Measurements from ENCODE around the gene GFRA4.

GFRA4 gene, protein sequence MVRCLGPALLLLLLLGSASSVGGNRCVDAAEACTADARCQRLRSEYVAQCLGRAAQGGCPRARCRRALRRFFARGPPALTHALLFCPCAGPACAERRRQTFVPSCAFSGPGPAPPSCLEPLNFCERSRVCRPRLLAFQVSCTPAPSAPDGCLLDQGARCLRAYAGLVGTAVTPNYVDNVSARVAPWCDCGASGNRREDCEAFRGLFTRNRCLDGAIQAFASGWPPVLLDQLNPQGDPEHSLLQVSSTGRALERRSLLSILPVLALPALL

DNA sequence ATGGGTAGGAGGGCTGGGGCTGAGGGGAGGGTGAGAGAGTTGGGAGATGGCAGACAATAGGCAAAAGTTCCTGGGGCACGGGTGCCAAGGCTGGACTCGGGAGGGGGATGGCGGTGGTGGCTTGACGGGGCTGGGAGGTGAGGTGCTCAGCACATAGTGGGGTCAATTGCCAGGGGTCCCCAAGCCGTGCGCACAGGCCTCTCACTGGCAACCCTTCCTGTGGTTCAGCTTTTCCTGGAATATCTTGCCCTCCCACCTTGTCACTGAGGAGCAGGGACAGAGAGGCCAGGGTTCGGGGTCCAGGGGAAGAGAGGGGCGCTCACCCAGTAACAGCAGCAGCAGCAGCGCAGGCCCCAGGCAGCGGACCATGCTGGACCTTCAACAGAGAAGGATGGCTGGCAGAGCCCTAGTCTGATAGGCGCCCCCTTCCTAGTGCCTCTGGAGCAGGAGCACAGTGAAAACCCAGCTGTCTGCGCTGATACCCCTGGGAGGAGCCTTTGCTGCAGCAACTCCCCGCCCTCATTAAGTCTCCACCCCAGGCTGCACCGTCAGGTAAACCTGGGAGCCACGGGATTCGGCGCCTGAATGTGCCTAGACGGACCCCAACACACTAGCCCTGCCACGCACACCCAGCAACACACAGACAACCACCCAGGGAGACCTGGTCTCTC lies at the start of gene GFRA4:
Gene GFRA4, minus strand, starts transcription at position 369 of the 671 bp plus-strand sequence. Its CDS starts 0 bp downstream, at position 369.
- Histone ChIP-seq H3K4me3 (no peak within 1 kb of the TSS), H3K27ac (no peak within 1 kb of the TSS), H3K4me1 (peaks cover 53% of the 10 kb centered on the region), H3K4me2 (no peak within 1 kb of the TSS), H4K20me1 (no peaks in the 10 kb centered on the region; the same call in 1 of the 2 replicates), H3K36me3 (no peaks in the 10 kb centered on the region), H3K27me3 (peaks cover 42% of the 10 kb centered on the region), H3K9ac (no peak within 1 kb of the TSS), H3K9me3 (no peaks in the 10 kb centered on the region)
- no peak for TF ChIP-seq Cebpa-rat (IDR thresholded peaks at IDR 0.05)

DNA sequence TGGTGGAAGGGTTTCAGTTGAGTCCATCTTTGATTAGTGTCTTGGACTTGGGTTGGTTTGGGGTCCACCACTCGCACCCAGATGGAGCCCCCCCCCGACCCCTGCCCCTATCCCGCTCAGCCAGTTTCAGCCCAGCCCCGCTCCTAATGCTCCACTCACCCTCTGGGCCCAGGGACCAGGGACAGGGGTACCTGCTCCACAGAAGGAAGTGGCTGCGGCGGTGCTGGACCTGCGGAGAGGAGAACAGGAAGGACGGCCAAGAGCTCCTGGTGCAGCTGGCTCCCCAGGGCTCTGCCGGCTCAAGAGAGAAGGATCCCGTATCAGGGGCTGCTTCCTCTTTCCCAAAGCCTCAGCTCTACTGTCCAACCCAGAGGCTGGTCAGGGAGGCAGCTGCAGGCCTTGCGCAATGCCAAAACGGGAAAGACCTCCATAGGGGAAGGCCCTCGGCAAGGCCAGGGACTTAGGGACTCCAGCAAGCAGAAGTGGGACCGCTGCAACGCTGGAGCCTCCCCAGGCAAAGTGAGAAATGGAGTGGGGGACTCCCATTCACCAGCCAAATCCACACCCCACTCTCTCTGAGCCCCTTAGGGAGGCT lies 49.2 kb upstream of the GFRA4 start, which contains the start of gene SIGLEC1:
Gene SIGLEC1, minus strand, starts transcription at position 322 of the 595 bp plus-strand sequence. CDS start 5,472 bp downstream, outside the sequence.
- TF ChIP-seq Cebpa-rat (IDR thresholded peaks at IDR 0.05) = no peak; the same call in 1 of the 2 replicates
- Histone ChIP-seq H3K4me2 (peak within 1 kb of the TSS; percentile 35), H3K9me3 (no peaks in the 10 kb centered on the region), H3K27ac (no peak within 1 kb of the TSS), H3K4me3 (no peak within 1 kb of the TSS), H3K4me1 (peaks cover 17% of the 10 kb centered on the region), H3K27me3 (no peaks in the 10 kb centered on the region), H3K9ac (no peak within 1 kb of the TSS), H4K20me1 (no peaks in the 10 kb centered on the region), H3K36me3 (no peaks in the 10 kb centered on the region)

DNA sequence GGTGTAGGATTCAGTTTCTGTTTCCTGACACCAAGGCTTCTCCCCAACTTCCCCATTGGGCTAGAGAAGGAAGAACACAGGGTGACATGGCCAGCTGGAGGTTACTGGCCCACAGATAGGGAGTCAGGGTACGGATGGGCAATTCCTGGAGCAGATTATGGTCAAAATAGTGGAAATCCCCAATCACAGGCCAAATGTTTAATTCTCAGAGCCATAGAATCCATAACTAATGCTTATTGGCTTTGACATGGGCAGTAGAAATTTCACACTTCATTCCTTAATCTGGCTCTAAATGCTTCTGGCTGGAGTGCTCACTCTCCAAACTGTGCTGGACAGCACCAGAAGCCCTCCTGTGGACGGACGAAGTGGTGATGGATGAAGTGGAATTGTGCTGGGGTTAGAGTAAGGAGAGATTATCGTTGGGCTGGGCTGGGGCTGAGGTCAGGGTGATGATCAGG lies 48.3 kb upstream of the GFRA4 start:
- Histone ChIP-seq H3K4me1 (peaks cover 17% of the 10 kb centered on the region), H3K27ac (no peak overlapping the region), H3K9ac (no peak overlapping the region), H3K9me3 (no peaks in the 10 kb centered on the region), H3K27me3 (no peaks in the 10 kb centered on the region), H4K20me1 (no peaks in the 10 kb centered on the region), H3K4me2 (no peak overlapping the region), H3K4me3 (no peak overlapping the region), H3K36me3 (no peaks in the 10 kb centered on the region)
- TF ChIP-seq Cebpa-rat (IDR thresholded peaks at IDR 0.05) = no peak

DNA sequence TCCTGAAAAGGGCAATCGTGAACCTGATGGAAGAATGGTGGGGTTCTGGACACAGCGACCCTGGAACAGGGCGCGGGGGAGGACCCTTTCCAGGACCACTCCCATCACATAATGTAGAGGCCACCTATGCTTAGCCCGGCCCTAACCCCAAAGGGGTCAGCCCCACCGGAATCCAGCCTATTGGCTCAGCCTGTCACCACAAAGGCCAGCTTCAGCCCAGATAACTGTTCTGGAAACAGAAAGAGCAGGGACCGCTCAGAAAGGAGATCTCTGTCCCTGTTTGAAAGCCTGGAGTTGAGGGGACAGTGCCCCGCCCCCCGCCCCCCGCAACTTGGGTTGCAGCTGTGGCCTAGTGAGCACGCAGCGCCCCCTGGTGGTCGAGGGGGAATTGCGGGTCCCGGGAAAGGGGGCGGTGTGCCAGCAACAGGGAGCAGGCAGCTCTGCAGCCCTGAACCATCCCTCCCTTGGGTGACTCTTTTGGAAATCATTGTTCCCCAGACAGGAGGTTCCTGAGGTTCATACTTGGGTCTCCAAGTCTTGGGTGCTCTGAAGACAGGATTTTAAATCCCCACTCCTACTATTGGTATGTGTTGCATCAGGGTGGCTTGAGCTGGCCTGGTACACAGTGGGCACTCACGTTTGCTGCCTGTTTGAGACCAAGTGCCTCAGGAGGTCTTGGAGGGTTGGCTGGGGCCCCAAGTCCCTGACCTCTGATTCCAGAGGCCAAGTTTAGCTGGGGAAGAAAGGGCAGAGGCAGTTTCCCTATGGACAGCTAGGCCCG lies 47.7 kb upstream of the GFRA4 start:
- Histone ChIP-seq H3K9me3 (no peaks in the 10 kb centered on the region), H3K4me2 (peak overlapping the region; percentile 35; the same call in 1 of the 2 replicates), H3K9ac (no peak overlapping the region), H3K27ac (no peak overlapping the region), H4K20me1 (no peaks in the 10 kb centered on the region), H3K4me3 (no peak overlapping the region), H3K27me3 (no peaks in the 10 kb centered on the region), H3K4me1 (peaks cover 17% of the 10 kb centered on the region), H3K36me3 (no peaks in the 10 kb centered on the region)
- TF ChIP-seq Cebpa-rat (IDR thresholded peaks at IDR 0.05) = no peak

DNA sequence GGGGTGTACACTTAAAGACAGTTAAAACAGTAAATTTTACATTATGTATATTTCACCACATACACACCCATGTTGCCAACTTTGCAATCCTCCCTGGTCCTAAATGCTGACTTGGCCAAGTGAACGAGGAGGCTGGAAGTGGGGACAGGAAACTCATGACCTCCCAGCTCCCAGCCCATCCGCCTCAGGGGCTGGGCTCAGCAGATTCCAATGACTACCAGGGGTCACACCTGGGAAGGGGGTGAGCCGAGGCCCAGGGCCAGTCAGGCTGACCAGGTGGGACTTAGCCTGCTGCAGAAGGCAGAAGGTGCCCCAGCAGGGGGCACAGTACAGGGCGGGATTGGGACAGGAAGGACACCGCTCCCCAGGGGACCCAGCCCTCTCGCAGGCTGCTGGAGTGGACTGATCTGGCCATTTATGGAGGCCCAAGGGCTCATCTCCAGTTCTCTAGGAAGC lies 46.8 kb upstream of the GFRA4 start:
- Histone ChIP-seq H3K4me2 (peak overlapping the region; percentile 35; the same call in 1 of the 2 replicates), H4K20me1 (no peaks in the 10 kb centered on the region), H3K36me3 (no peaks in the 10 kb centered on the region), H3K9me3 (no peaks in the 10 kb centered on the region), H3K4me1 (peaks cover 17% of the 10 kb centered on the region), H3K9ac (no peak overlapping the region), H3K4me3 (no peak overlapping the region), H3K27ac (no peak overlapping the region), H3K27me3 (no peaks in the 10 kb centered on the region)
- TF ChIP-seq Cebpa-rat (IDR thresholded peaks at IDR 0.05) = no peak

GRCh38 chr20:3707508-3707899 lies 44.3 kb upstream of the GFRA4 start:
- Histone ChIP-seq H3K4me3 (no peak overlapping the region), H3K4me1 (peaks cover 14% of the 10 kb centered on the region), H4K20me1 (no peaks in the 10 kb centered on the region), H3K9me3 (no peaks in the 10 kb centered on the region), H3K9ac (no peak overlapping the region), H3K4me2 (no peak overlapping the region), H3K36me3 (no peaks in the 10 kb centered on the region), H3K27ac (no peak overlapping the region), H3K27me3 (no peaks in the 10 kb centered on the region)
- TF ChIP-seq Cebpa-rat (IDR thresholded peaks at IDR 0.05) = no peak

DNA sequence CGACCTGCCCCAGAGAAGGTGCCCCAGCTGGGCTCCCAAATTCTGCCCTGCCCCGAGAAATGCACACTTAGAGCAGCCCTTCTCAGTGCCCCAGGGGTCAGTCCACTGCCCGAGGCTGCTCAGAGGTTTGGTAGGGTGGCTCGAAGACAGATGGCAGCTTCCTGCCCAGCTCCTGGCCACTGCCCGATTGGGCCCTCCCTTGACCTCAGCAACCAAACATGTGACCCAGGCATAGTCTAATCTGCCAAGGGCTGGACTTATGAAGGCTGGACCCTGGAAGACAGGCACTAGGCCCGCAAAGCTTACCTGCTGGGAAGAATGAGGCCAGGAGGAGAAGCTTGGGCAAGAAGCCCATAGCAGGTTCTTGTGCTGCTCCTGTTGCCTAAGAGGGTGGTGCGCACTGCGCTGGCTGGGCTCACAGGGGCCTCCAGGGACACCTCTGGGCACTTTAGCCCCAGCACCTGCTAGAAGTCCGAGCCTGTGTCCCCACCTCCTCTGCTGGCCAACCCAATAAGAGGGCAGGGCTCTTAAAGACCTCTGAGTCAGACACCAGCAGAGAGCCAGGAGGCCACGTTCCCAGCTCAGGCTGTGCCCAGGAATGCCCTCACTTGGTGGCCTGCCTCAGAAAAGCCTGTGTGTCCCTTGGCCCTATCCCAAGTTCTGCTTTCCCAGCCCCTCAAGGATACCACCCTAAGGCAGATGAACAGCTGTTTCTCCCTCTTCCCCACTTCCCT lies 43.7 kb upstream of the GFRA4 start:
- Histone ChIP-seq H3K4me2 (no peak overlapping the region), H3K4me3 (no peak overlapping the region), H3K27me3 (no peaks in the 10 kb centered on the region), H3K36me3 (no peaks in the 10 kb centered on the region), H4K20me1 (no peaks in the 10 kb centered on the region), H3K27ac (no peak overlapping the region), H3K9me3 (no peaks in the 10 kb centered on the region), H3K9ac (no peak overlapping the region), H3K4me1 (peaks cover 11% of the 10 kb centered on the region)
- no peak for TF ChIP-seq Cebpa-rat (IDR thresholded peaks at IDR 0.05)

- no peak overlapping the region for H3K4me2 ChIP-seq
- no peak overlapping the region for H3K9ac ChIP-seq
- no peak overlapping the region for H3K27ac ChIP-seq
- H3K4me3 ChIP-seq = no peak overlapping the region
- no peaks in the 10 kb centered on the region for H4K20me1 ChIP-seq
- peaks cover 11% of the 10 kb centered on the region for H3K4me1 ChIP-seq
- no peaks in the 10 kb centered on the region for H3K9me3 ChIP-seq
- H3K36me3 ChIP-seq = no peaks in the 10 kb centered on the region
- no peak for TF ChIP-seq Cebpa-rat (IDR thresholded peaks at IDR 0.05)
- no peaks in the 10 kb centered on the region for H3K27me3 ChIP-seq
These were observed 43.0 kb upstream of the GFRA4 start for GRCh38 chr20:3705970-3706739.
